ENCODE results near the gene DMD.

GRCh38 chrX:31074522-31074921 is 2136.8 kb downstream of the DMD start:
- no peak for TF ChIP-seq CTCF (IDR thresholded peaks at IDR 0.05; ENCODE audit: low read length)
- TF ChIP-seq EZH2 (optimal IDR thresholded peaks at IDR 0.05; ENCODE audit: low read depth, low read length) = no peak

Data from MM.1S (cell line).